Measurements from ENCODE around the gene ELOF1. TPM values are rescaled to one million over a fixed set of nuclear protein-coding genes. Genes with fewer than 3 reads are reported as not detected.
A peak's percentile ranks its signal among the peaks of the same experiment; 100 is the strongest.

ELOF1 gene
- total and polyA plus RNA-seq, 2 donors from 2014 or later: 47.5 to 72.4 TPM

GRCh38 chr19:11587302-11587974, 28.4 kb upstream of the ELOF1 start:
- intact Hi-C loops (cut with DNase I): no loop called here
- FAIRE-seq (no peak), DNase-seq (peak; percentile 62 to 84 (median 78))
- Histone ChIP-seq H3K4me3 (ENCODE audit: low read length in 3 of 3) (no peak overlapping the region), H3K27ac (ENCODE audit: low read depth in 2 of 2, low read length in 2 of 2) (no peak overlapping the region), H3K36me3 (ENCODE audit: control insufficient read depth in 2 of 3, insufficient read depth in 3 of 3, low read length in 3 of 3) (no peaks in the 10 kb centered on the region), H3K9ac (ENCODE audit: low read length in 3 of 3) (peak overlapping the region in 1 of 3 donors; percentile 55), H3K27me3 (ENCODE audit: control insufficient read depth, insufficient read depth, low read length) (no peaks in the 10 kb centered on the region), H3K4me1 (ENCODE audit: control insufficient read depth in 2 of 3, insufficient read depth in 2 of 3, low read depth in 1 of 3, low read length in 3 of 3) (peaks cover 0 to 4% (median 0%) of the 10 kb centered on the region in 3 donors), H3K9me3 (ENCODE audit: control insufficient read depth in 2 of 3, insufficient read depth in 1 of 3, low read length in 3 of 3) (no peaks in the 10 kb centered on the region)
- TF ChIP-seq CTCF (IDR thresholded peaks at IDR 0.05; ENCODE audit: borderline replicate concordance, extremely low read depth, insufficient read depth): peak; percentile 95

- Histone ChIP-seq H3K27ac (ENCODE audit: low read depth in 2 of 2, low read length in 2 of 2) (no peak overlapping the region), H3K9ac (ENCODE audit: low read length in 3 of 3) (no peak overlapping the region), H3K4me3 (ENCODE audit: low read length in 3 of 3) (no peak overlapping the region), H3K27me3 (ENCODE audit: control insufficient read depth, insufficient read depth, low read length) (no peaks in the 10 kb centered on the region), H3K9me3 (ENCODE audit: control insufficient read depth in 2 of 3, insufficient read depth in 1 of 3, low read length in 3 of 3) (no peaks in the 10 kb centered on the region), H3K36me3 (ENCODE audit: control insufficient read depth in 2 of 3, insufficient read depth in 3 of 3, low read length in 3 of 3) (no peaks in the 10 kb centered on the region), H3K4me1 (ENCODE audit: control insufficient read depth in 2 of 3, insufficient read depth in 2 of 3, low read depth in 1 of 3, low read length in 3 of 3) (peaks cover 0 to 4% (median 0%) of the 10 kb centered on the region in 3 donors)
- no peak for TF ChIP-seq CTCF (IDR thresholded peaks at IDR 0.05; ENCODE audit: borderline replicate concordance, extremely low read depth, insufficient read depth)
- intact Hi-C loops (cut with DNase I): no loop called here
- FAIRE-seq (no peak), DNase-seq (no peak)
Observed at GRCh38 chr19:11586331-11586730, 27.3 kb upstream of the ELOF1 start.

DNA sequence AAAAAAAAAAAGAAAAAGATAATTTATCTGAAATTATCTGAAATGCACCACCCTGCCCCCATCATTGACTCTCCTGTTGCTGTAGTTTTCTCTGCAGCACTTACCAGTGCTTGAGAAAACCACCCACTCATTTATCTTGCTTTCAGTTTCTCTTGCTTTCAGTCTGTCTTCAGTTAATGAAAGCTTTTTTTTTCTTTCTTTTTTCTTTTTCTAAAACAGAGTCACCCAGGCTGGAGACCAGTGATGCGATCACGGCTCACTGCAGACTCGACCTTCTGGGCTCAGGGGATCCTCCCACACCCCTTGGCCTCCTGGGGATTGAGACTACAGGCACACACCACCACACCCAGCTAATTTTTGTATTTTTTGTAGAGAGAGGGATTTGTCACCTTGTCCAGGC, 22.7 kb upstream of the ELOF1 start:
- no peak for DNase-seq
- no peak for TF ChIP-seq CTCF (IDR thresholded peaks at IDR 0.05; ENCODE audit: borderline replicate concordance, extremely low read depth, insufficient read depth)
- Histone ChIP-seq H3K4me3 (ENCODE audit: low read length in 3 of 3) (no peak overlapping the region), H3K9ac (ENCODE audit: low read length in 3 of 3) (no peak overlapping the region), H3K27ac (ENCODE audit: low read depth in 2 of 2, low read length in 2 of 2) (no peak overlapping the region), H3K27me3 (ENCODE audit: control insufficient read depth, insufficient read depth, low read length) (no peaks in the 10 kb centered on the region), H3K9me3 (ENCODE audit: control insufficient read depth in 2 of 3, insufficient read depth in 1 of 3, low read length in 3 of 3) (no peaks in the 10 kb centered on the region), H3K4me1 (ENCODE audit: control insufficient read depth in 2 of 3, insufficient read depth in 2 of 3, low read depth in 1 of 3, low read length in 3 of 3) (peaks cover 0 to 10% (median 0%) of the 10 kb centered on the region in 3 donors), H3K36me3 (ENCODE audit: control insufficient read depth in 2 of 3, insufficient read depth in 3 of 3, low read length in 3 of 3) (no peaks in the 10 kb centered on the region)
- no peak for FAIRE-seq
- intact Hi-C loops (cut with DNase I): no loop called here
